ENCODE results near the gene GUCY2C.

Gene GUCY2C

GRCh38 chr12:14701809-14702568 lies 5.6 kb upstream of the GUCY2C start:
- H3K4me1 ChIP-seq (ENCODE audit: control insufficient read depth, insufficient read depth, low read length) = peaks cover 8% of the 10 kb centered on the region
- H3K9me3 ChIP-seq (ENCODE audit: control insufficient read depth, insufficient read depth, low read length) = no peaks in the 10 kb centered on the region
- H3K9ac ChIP-seq (ENCODE audit: low read depth, low read length) = no peak overlapping the region
- no peak overlapping the region for H3K27ac ChIP-seq (ENCODE audit: low read depth, low read length)
- no peaks in the 10 kb centered on the region for H3K27me3 ChIP-seq (ENCODE audit: control insufficient read depth, insufficient read depth, low read length)
- no peak overlapping the region for H3K4me3 ChIP-seq (ENCODE audit: low read depth, low read length)
- peaks cover 77% of the 10 kb centered on the region for H3K36me3 ChIP-seq (ENCODE audit: control insufficient read depth, insufficient read depth, low read length)

DNA sequence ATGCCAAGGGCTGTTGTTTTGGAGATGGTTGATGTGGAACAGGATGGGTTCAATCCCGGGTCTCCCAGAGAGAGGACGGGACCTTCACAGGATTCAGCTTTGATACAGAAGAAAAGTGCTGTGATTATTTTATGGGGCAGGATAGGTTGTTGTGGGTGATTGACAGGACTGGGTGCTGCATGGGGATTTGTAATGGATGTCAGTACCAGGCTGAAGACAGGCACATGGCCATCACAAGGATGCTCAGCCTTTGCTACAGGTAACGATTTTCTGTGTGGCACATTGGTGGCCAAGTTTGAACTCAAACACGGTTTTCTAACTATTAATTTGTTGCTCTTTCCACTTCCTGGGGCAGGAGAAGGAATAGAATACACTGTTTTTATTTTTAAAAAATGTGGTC lies 4.5 kb upstream of the GUCY2C start:
- Histone ChIP-seq H3K36me3 (ENCODE audit: control insufficient read depth, insufficient read depth, low read length) (peaks cover 68% of the 10 kb centered on the region), H3K27ac (ENCODE audit: low read depth, low read length) (no peak overlapping the region), H3K9ac (ENCODE audit: low read depth, low read length) (no peak overlapping the region), H3K27me3 (ENCODE audit: control insufficient read depth, insufficient read depth, low read length) (no peaks in the 10 kb centered on the region), H3K9me3 (ENCODE audit: control insufficient read depth, insufficient read depth, low read length) (no peaks in the 10 kb centered on the region), H3K4me1 (ENCODE audit: control insufficient read depth, insufficient read depth, low read length) (peaks cover 8% of the 10 kb centered on the region), H3K4me3 (ENCODE audit: low read depth, low read length) (no peak overlapping the region)

GRCh38 chr12:14699923-14700322 lies 3.5 kb upstream of the GUCY2C start:
- Histone ChIP-seq H3K4me3 (ENCODE audit: low read depth, low read length) (no peak overlapping the region), H3K36me3 (ENCODE audit: control insufficient read depth, insufficient read depth, low read length) (peaks cover 62% of the 10 kb centered on the region), H3K9me3 (ENCODE audit: control insufficient read depth, insufficient read depth, low read length) (no peaks in the 10 kb centered on the region)

DNA sequence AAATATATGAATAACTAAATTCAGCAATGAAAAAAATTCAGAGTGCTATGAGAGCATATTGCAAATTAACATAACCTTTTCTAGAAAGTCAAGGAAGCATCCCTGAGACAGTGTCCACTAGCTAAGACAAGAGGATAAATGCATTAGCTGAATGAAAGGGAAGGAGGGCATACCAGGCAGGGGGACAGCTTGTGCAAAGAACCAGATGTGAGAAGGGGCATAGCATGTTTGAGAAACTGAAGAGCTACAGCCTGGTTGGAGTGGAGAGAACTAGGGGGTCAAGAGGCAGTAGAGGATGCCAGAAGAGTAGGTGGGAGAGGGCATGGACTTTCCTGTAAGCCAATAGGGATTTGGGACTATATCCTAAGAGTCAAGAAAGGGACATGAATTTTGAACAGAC lies 2.2 kb upstream of the GUCY2C start:
- Histone ChIP-seq H3K4me1 (ENCODE audit: control insufficient read depth, insufficient read depth, low read length) (no peaks in the 10 kb centered on the region), H3K36me3 (ENCODE audit: control insufficient read depth, insufficient read depth, low read length) (peaks cover 49% of the 10 kb centered on the region), H3K9me3 (ENCODE audit: control insufficient read depth, insufficient read depth, low read length) (no peaks in the 10 kb centered on the region), H3K27me3 (ENCODE audit: control insufficient read depth, insufficient read depth, low read length) (no peaks in the 10 kb centered on the region), H3K27ac (ENCODE audit: low read depth, low read length) (no peak overlapping the region), H3K4me3 (ENCODE audit: low read depth, low read length) (no peak overlapping the region), H3K9ac (ENCODE audit: low read depth, low read length) (no peak overlapping the region)

More at GRCh38 chr12:14699923-14700322, 3.5 kb upstream of the GUCY2C start:
- Histone ChIP-seq H3K4me1 (ENCODE audit: control insufficient read depth, insufficient read depth, low read length) (peaks cover 6% of the 10 kb centered on the region), H3K27me3 (ENCODE audit: control insufficient read depth, insufficient read depth, low read length) (no peaks in the 10 kb centered on the region), H3K27ac (ENCODE audit: low read depth, low read length) (no peak overlapping the region), H3K9ac (ENCODE audit: low read depth, low read length) (no peak overlapping the region)

DNA sequence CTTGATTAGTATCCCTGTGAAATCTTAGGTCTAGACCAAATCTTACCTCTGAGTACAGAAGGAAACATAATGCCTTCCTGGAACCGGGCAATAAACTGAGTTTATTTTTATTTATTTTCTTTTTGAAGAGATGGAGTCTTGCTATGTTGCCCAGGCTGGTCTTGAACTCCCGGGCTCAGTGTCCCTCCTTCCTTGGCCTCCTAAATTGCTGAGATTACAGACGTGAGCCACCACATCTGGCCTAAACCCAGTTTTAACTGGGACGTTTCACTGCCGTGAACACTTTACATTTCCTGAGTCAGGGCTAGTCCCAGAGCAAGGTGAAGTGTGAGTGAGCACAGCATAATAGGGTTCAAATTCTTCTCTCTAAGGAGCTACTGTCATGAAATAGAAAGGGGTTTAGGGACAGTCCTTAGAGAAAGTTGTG lies 671 bp downstream of the GUCY2C start:
- H3K9me3 ChIP-seq (ENCODE audit: control insufficient read depth, insufficient read depth, low read length) = no peaks in the 10 kb centered on the region
- peaks cover 20% of the 10 kb centered on the region for H3K36me3 ChIP-seq (ENCODE audit: control insufficient read depth, insufficient read depth, low read length)

GRCh38 chr12:14694970-14695369 lies 1.4 kb downstream of the GUCY2C start:
- Histone ChIP-seq H3K4me3 (ENCODE audit: low read depth, low read length) (no peak overlapping the region), H3K27ac (ENCODE audit: low read depth, low read length) (no peak overlapping the region), H3K36me3 (ENCODE audit: control insufficient read depth, insufficient read depth, low read length) (peaks cover 13% of the 10 kb centered on the region), H3K9me3 (ENCODE audit: control insufficient read depth, insufficient read depth, low read length) (no peaks in the 10 kb centered on the region), H3K4me1 (ENCODE audit: control insufficient read depth, insufficient read depth, low read length) (no peaks in the 10 kb centered on the region), H3K9ac (ENCODE audit: low read depth, low read length) (no peak overlapping the region), H3K27me3 (ENCODE audit: control insufficient read depth, insufficient read depth, low read length) (peaks cover 3% of the 10 kb centered on the region; the same call in 1 of the 2 replicates)

More for the DNA sequence above, 671 bp downstream of the GUCY2C start:
- H3K27ac ChIP-seq (ENCODE audit: low read depth, low read length) = no peak overlapping the region
- H3K27me3 ChIP-seq (ENCODE audit: control insufficient read depth, insufficient read depth, low read length) = no peaks in the 10 kb centered on the region; the same call in 1 of the 2 replicates
- no peak overlapping the region for H3K4me3 ChIP-seq (ENCODE audit: low read depth, low read length)
- H3K9ac ChIP-seq (ENCODE audit: low read depth, low read length) = no peak overlapping the region
- H3K4me1 ChIP-seq (ENCODE audit: control insufficient read depth, insufficient read depth, low read length) = no peaks in the 10 kb centered on the region

DNA sequence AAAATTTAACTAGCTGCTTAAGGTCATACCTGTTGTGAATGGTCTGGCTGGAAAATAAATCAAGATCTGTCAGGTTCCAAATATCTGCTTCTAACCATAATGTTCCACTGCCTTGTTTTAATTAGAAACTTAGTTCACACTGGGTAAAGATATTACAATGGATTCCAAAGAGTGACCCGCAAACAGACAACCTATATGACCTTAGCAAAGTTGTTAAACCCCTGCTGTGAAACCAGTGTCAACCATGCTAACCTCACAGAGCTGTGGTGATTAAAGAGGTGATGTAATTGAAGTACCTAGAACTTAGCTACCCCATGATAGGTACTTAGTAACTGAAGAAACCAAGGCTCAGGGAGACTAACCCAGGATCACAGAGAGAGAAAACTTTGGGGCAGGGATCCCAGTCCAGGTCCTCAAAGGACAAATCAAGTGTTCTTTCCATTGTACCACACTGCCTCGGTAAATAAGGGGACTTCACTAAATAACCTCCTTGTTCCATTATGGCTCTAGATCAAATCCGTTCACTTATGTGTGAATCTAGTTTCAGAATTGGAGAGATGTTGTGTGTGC lies 2.2 kb downstream of the GUCY2C start:
- no peak overlapping the region for H3K27ac ChIP-seq (ENCODE audit: low read depth, low read length)

GRCh38 chr12:14693116-14693515 lies 3.3 kb downstream of the GUCY2C start:
- H3K36me3 ChIP-seq (ENCODE audit: control insufficient read depth, insufficient read depth, low read length) = no peaks in the 10 kb centered on the region
- no peak overlapping the region for H3K9ac ChIP-seq (ENCODE audit: low read depth, low read length)
- H3K9me3 ChIP-seq (ENCODE audit: control insufficient read depth, insufficient read depth, low read length) = no peaks in the 10 kb centered on the region
- no peaks in the 10 kb centered on the region for H3K4me1 ChIP-seq (ENCODE audit: control insufficient read depth, insufficient read depth, low read length)
- H3K4me3 ChIP-seq (ENCODE audit: low read depth, low read length) = no peak overlapping the region
- no peak overlapping the region for H3K27ac ChIP-seq (ENCODE audit: low read depth, low read length)
- peaks cover 20% of the 10 kb centered on the region for H3K27me3 ChIP-seq (ENCODE audit: control insufficient read depth, insufficient read depth, low read length)

More for the DNA sequence above, 2.2 kb downstream of the GUCY2C start:
- Histone ChIP-seq H3K9ac (ENCODE audit: low read depth, low read length) (no peak overlapping the region), H3K4me1 (ENCODE audit: control insufficient read depth, insufficient read depth, low read length) (no peaks in the 10 kb centered on the region), H3K4me3 (ENCODE audit: low read depth, low read length) (no peak overlapping the region), H3K27me3 (ENCODE audit: control insufficient read depth, insufficient read depth, low read length) (peaks cover 9% of the 10 kb centered on the region; the same call in 1 of the 2 replicates), H3K9me3 (ENCODE audit: control insufficient read depth, insufficient read depth, low read length) (no peaks in the 10 kb centered on the region), H3K36me3 (ENCODE audit: control insufficient read depth, insufficient read depth, low read length) (peaks cover 6% of the 10 kb centered on the region; the same call in 1 of the 2 replicates)

GRCh38 chr12:14691560-14691959 lies 4.8 kb downstream of the GUCY2C start:
- Histone ChIP-seq H3K36me3 (ENCODE audit: control insufficient read depth, insufficient read depth, low read length) (no peaks in the 10 kb centered on the region), H3K27me3 (ENCODE audit: control insufficient read depth, insufficient read depth, low read length) (peaks cover 27% of the 10 kb centered on the region), H3K27ac (ENCODE audit: low read depth, low read length) (no peak overlapping the region)

DNA sequence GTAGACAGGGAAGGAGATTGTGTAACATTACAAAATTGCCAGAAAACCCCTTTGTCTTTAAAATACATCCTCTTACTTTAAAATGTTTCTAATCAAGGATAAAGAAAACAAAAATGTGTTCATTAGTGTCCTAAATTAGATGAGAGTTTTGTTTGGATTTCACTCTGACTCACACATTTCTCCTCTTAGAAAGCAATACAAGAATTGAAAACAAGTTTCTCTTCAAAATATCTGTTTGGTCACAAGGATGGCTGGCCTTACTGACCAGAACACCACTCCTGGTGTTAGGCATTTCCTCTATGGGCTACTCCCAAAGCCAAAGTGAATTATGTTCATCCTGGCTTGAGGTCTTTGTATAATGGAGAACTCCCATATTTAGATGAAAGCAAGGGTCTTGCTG lies 6.4 kb downstream of the GUCY2C start:
- Histone ChIP-seq H3K27ac (ENCODE audit: low read depth, low read length) (no peak overlapping the region), H3K36me3 (ENCODE audit: control insufficient read depth, insufficient read depth, low read length) (no peaks in the 10 kb centered on the region), H3K9me3 (ENCODE audit: control insufficient read depth, insufficient read depth, low read length) (no peaks in the 10 kb centered on the region), H3K4me1 (ENCODE audit: control insufficient read depth, insufficient read depth, low read length) (no peaks in the 10 kb centered on the region), H3K27me3 (ENCODE audit: control insufficient read depth, insufficient read depth, low read length) (peaks cover 43% of the 10 kb centered on the region), H3K4me3 (ENCODE audit: low read depth, low read length) (no peak overlapping the region), H3K9ac (ENCODE audit: low read depth, low read length) (no peak overlapping the region)

More at GRCh38 chr12:14691560-14691959, 4.8 kb downstream of the GUCY2C start:
- no peaks in the 10 kb centered on the region for H3K9me3 ChIP-seq (ENCODE audit: control insufficient read depth, insufficient read depth, low read length)
- H3K4me3 ChIP-seq (ENCODE audit: low read depth, low read length) = no peak overlapping the region
- no peaks in the 10 kb centered on the region for H3K4me1 ChIP-seq (ENCODE audit: control insufficient read depth, insufficient read depth, low read length)
- H3K9ac ChIP-seq (ENCODE audit: low read depth, low read length) = no peak overlapping the region

GRCh38 chr12:14689144-14689543 lies 7.3 kb downstream of the GUCY2C start:
- Histone ChIP-seq H3K9ac (ENCODE audit: low read depth, low read length) (no peak overlapping the region), H3K27ac (ENCODE audit: low read depth, low read length) (no peak overlapping the region), H3K4me3 (ENCODE audit: low read depth, low read length) (no peak overlapping the region)

More at GRCh38 chr12:14689144-14689543, 7.3 kb downstream of the GUCY2C start:
- Histone ChIP-seq H3K4me1 (ENCODE audit: control insufficient read depth, insufficient read depth, low read length) (no peaks in the 10 kb centered on the region), H3K27me3 (ENCODE audit: control insufficient read depth, insufficient read depth, low read length) (peaks cover 52% of the 10 kb centered on the region), H3K36me3 (ENCODE audit: control insufficient read depth, insufficient read depth, low read length) (no peaks in the 10 kb centered on the region), H3K9me3 (ENCODE audit: control insufficient read depth, insufficient read depth, low read length) (no peaks in the 10 kb centered on the region)
